ENCODE data around the gene CDC42BPB.

DNA sequence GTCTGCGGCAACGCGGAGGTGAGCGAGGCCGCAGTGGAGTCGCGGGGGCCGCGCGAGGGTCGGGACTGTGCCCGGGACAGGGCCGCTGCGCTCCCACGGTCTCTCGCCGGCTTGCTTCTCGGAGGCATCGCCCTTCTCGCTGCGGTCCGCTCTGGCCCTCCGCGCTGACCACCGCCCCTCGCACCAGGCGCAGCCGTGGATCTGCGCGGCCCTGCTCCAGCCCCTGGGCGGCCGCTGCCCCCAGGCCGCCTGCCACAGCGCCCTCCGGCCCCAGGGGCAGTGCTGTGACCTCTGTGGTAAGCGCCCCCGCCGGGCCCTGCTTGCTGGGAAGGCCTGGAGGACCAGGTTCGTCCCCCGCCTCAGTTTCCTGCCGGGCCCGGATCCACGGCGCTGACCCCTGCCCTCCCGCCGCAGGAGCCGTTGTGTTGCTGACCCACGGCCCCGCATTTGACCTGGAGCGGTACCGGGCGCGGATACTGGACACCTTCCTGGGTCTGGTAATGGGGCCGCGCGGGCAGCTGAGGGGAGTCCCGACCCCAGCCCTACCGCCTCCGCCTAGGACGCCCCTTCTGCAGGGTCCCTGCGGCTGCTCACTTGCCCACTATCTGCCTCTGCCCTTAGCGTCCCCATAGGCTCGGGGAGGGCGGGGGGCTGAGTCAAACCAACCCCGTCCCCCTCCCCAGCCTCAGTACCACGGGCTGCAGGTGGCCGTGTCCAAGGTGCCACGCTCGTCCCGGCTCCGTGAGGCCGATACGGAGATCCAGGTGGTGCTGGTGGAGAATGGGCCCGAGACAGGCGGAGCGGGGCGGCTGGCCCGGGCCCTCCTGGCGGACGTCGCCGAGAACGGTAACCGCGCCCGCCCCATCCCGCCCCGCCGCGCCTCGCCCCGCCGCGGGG lies 127.9 kb downstream of the CDC42BPB start:
- TF ChIP-seq, protein P1, sequence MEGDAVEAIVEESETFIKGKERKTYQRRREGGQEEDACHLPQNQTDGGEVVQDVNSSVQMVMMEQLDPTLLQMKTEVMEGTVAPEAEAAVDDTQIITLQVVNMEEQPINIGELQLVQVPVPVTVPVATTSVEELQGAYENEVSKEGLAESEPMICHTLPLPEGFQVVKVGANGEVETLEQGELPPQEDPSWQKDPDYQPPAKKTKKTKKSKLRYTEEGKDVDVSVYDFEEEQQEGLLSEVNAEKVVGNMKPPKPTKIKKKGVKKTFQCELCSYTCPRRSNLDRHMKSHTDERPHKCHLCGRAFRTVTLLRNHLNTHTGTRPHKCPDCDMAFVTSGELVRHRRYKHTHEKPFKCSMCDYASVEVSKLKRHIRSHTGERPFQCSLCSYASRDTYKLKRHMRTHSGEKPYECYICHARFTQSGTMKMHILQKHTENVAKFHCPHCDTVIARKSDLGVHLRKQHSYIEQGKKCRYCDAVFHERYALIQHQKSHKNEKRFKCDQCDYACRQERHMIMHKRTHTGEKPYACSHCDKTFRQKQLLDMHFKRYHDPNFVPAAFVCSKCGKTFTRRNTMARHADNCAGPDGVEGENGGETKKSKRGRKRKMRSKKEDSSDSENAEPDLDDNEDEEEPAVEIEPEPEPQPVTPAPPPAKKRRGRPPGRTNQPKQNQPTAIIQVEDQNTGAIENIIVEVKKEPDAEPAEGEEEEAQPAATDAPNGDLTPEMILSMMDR (IDR thresholded peaks at IDR 0.05) = no peak
- TF ChIP-seq EZH2phosphoT487 (IDR thresholded peaks at IDR 0.05) = peak; percentile 95
- peak; percentile 96 for TF ChIP-seq EZH2 (IDR thresholded peaks at IDR 0.05)

Measured in neural progenitor cell (in vitro differentiated cells).